ENCODE data around the gene PFKP. TPM values are rescaled to one million over a fixed set of nuclear protein-coding genes. Genes with fewer than 3 reads are reported as not detected.
A peak's percentile ranks its signal among the peaks of the same experiment; 100 is the strongest.
"Not testable (repeated sequence)": the region's sequence is repeated elsewhere in the genome, so short reads cannot be mapped to it uniquely, and the experiment has no call there.

PFKP gene
- total RNA-seq, 2 donors from 2014 or later: 55.2 to 119 TPM

- Histone ChIP-seq H3K36me3 (peaks cover 18% of the 10 kb centered on the region), H3K4me1 (peaks cover 0 to 36% of the 10 kb centered on the region in 2 donors), H3K27me3 (no peaks in the 10 kb centered on the region), H3K4me3 (no peak overlapping the region), H3K27ac (peak overlapping the region; percentile 62 to 72), H3K9me3 (no peaks in the 10 kb centered on the region)
- TF ChIP-seq CTCF (IDR thresholded peaks at IDR 0.05): no peak
- DNase-seq (ENCODE audit: low spot score): no peak
These were observed 36.3 kb downstream of the PFKP start for GRCh38 chr10:3103646-3104045.

DNA sequence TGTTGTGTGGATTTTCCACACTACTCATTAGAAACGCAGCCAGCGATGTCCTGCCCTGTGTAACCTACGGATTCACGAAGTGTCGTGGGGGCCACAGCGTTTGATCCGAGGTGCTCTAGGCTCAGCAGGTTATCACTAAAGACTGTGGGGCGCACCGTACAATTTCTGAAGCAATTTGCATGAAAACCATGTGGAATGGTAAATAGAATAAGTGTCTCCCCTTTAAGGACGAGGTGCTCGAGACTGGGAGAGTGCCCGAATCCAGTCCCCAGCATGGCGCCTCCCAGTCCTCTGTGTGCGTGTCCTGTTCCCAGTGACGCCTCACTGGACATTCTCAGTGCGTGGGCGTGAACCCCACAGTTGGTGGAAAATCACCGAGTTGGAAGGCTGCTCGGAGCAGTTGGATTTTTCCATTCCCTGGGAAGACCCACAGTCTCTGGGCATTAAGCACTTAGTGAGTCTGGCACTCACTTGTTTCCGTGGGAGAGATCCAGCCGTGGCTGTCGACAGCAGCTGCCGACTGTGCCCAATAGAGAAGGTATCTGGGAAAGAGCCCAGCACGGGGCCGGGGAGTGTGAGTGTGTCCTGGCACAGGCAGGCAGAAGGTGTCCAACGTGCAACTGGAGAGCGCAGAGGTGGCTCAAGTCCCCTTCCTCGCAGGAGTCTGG, 37.0 kb downstream of the PFKP start:
- Histone ChIP-seq H3K27ac (peak overlapping the region; percentile 62 to 72), H3K4me3 (no peak overlapping the region), H3K4me1 (peaks cover 0 to 36% of the 10 kb centered on the region in 2 donors), H3K36me3 (peaks cover 26% of the 10 kb centered on the region), H3K27me3 (no peaks in the 10 kb centered on the region), H3K9me3 (no peaks in the 10 kb centered on the region)
- no peak for TF ChIP-seq CTCF (IDR thresholded peaks at IDR 0.05)
- peak; percentile 70 for DNase-seq (ENCODE audit: low spot score)

- H3K36me3 ChIP-seq: peaks cover 31% of the 10 kb centered on the region
- H3K4me3 ChIP-seq: no peak overlapping the region
- H3K27me3 ChIP-seq: no peaks in the 10 kb centered on the region
- peak overlapping the region; percentile 62 to 72 for H3K27ac ChIP-seq
- DNase-seq (ENCODE audit: low spot score): no peak
- no peaks in the 10 kb centered on the region for H3K9me3 ChIP-seq
- TF ChIP-seq CTCF (IDR thresholded peaks at IDR 0.05): no peak
- H3K4me1 ChIP-seq: peaks cover 0 to 36% of the 10 kb centered on the region in 2 donors
These were observed 37.8 kb downstream of the PFKP start for GRCh38 chr10:3105166-3105565.

DNA sequence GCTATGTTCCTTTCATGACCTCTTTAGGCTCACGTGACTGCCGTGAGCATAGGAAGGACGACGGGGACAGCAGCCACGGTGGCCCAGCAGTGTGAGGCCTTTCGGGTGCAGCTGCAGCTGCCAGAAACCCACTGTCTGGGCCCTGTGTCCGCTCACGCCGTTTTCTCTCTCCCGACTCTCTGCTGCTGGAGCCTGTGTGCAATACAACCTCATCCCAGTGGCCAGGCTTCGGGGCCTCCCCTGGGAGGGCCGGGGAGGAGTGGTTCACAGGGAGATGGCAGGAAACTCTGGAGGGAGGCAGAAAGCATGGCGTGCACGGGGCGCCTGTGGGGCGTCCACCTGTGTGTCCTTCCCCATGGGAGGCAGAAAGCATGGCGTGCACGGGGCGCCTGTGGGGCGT, 38.6 kb downstream of the PFKP start:
- peaks cover 0 to 41% of the 10 kb centered on the region in 2 donors for H3K4me1 ChIP-seq
- H3K27me3 ChIP-seq: no peaks in the 10 kb centered on the region
- H3K4me3 ChIP-seq: no peak overlapping the region
- DNase-seq (ENCODE audit: low spot score): no peak
- peaks cover 29% of the 10 kb centered on the region for H3K36me3 ChIP-seq
- H3K9me3 ChIP-seq: no peaks in the 10 kb centered on the region
- H3K27ac ChIP-seq: no peak overlapping the region
- no peak for TF ChIP-seq CTCF (IDR thresholded peaks at IDR 0.05)

- not testable (repeated sequence) for H3K27ac ChIP-seq; DNase-seq (ENCODE audit: low spot score); H3K9me3 ChIP-seq; H3K4me3 ChIP-seq; H3K27me3 ChIP-seq
- Histone ChIP-seq H3K4me1 (peaks cover 0 to 45% of the 10 kb centered on the region in 2 donors), H3K36me3 (peaks cover 25% of the 10 kb centered on the region)
These were observed 39.0 kb downstream of the PFKP start for GRCh38 chr10:3106328-3106727.

DNA sequence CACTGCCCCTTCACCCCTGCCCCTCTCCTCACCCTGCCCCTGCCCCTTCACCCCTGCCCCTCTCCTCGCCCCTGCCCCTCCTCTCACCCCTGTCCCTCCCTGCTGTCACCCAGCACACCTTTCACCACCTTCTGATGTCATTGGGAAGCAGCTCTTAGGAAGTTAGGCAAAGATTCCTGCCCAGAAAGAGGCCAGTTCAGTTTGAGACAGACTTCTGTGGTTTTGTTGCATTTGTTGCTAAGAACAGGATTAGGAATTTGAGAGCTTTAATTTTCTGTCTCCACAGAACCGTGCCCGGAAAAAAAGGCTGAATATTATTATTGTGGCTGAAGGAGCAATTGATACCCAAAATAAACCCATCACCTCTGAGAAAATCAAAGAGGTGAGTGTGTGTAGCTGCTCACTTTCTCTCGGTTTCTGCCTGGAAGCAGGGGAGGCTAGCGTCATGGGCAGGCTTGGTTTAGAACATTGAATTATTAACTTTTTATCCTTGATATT, 39.6 kb downstream of the PFKP start:
- Histone ChIP-seq H3K36me3 (peaks cover 24% of the 10 kb centered on the region), H3K4me3 (no peak overlapping the region), H3K27me3 (no peaks in the 10 kb centered on the region), H3K27ac (peak overlapping the region; percentile 71 to 82), H3K9me3 (no peaks in the 10 kb centered on the region), H3K4me1 (peaks cover 0 to 52% of the 10 kb centered on the region in 2 donors)
- DNase-seq (ENCODE audit: low spot score): no peak
- TF ChIP-seq CTCF (IDR thresholded peaks at IDR 0.05): no peak

Data from right atrium auricular region (tissue), 2 donors.